Activated CD4-positive, alpha-beta memory T cell treated with anti-CD3 and anti-CD28 coated beads, Interleukin-2, amount 10 ng/mL, durations not matched to agents 7 days and 5 days (primary cell): ENCODE measurements around the gene NAV1. TPM values are rescaled to one million over a fixed set of nuclear protein-coding genes. Genes with fewer than 3 reads are reported as not detected.
"Not testable (repeated sequence)": the region's sequence is repeated elsewhere in the genome, so short reads cannot be mapped to it uniquely, and the experiment has no call there.

Experiments used
- CTCF ChIA-PET: fragments of 350-600 bp; sonication (Branson Sonifier 250); formaldehyde crosslinking; loops from one replicate; lab custom pipeline; 2021; ENCODE audit warnings: antibody characterized with exemption, inconsistent platforms; lab: Charles Lee
- POLR2A ChIA-PET: fragments of 350-600 bp; sonication (Branson Sonifier 250); formaldehyde crosslinking; loops from one replicate; lab custom pipeline; 2021; ENCODE audit warnings: antibody characterized with exemption; lab: Charles Lee
- DNase-seq: peaks from one replicate; pipeline ENCODE4 v3.0.0-alpha.2; 2020
- H3K27ac Mint-ChIP-seq: one replicate; pipeline ENCODE4 v1.8.0; 2021; ENCODE audit warnings: mild to moderate bottlenecking, mixed read lengths
- H3K27me3 Mint-ChIP-seq: one replicate; pipeline ENCODE4 v1.8.0; 2021; ENCODE audit warnings: mixed read lengths
- H3K36me3 Mint-ChIP-seq: one replicate; pipeline ENCODE4 v1.8.0; 2021; ENCODE audit warnings: low read depth, mixed read lengths
- H3K4me1 Mint-ChIP-seq: one replicate; pipeline ENCODE4 v1.8.0; 2021; ENCODE audit warnings: mixed read lengths
- H3K4me3 Mint-ChIP-seq: one replicate; pipeline ENCODE4 v1.8.0; 2021; ENCODE audit warnings: mild to moderate bottlenecking, mixed read lengths
- H3K9me3 Mint-ChIP-seq: one replicate; pipeline ENCODE4 v1.8.0; 2021; ENCODE audit warnings: mixed read lengths
- total RNA-seq, 2 experiments: library from RNA; stranded (reverse); gene quantifications; one replicate each; pipeline ENCODE4 v1.2.3, GENCODE V29; 2021

NAV1 gene
- total RNA-seq, 2 experiments from 2014 or later, result 2.8 to 3.0 TPM

GRCh38 chr1:201581371-201581770, 42.4 kb downstream of the NAV1 start:
- CTCF ChIA-PET, H3K36me3 Mint-ChIP-seq, H3K4me1 Mint-ChIP-seq, H3K27ac Mint-ChIP-seq, POLR2A ChIA-PET, H3K4me3 Mint-ChIP-seq, H3K9me3 Mint-ChIP-seq, DNase-seq: not testable (repeated sequence)
- H3K27me3 Mint-ChIP-seq, result peaks cover 22% of the 10 kb centered on the region

- CTCF ChIA-PET, result no interaction called here
- no peak overlapping the region for H3K4me3 Mint-ChIP-seq
- H3K27ac Mint-ChIP-seq, result no peak overlapping the region
- H3K27me3 Mint-ChIP-seq, result peaks cover 19% of the 10 kb centered on the region
- H3K9me3 Mint-ChIP-seq, result no peaks in the 10 kb centered on the region
- H3K36me3 Mint-ChIP-seq, result no peaks in the 10 kb centered on the region
- H3K4me1 Mint-ChIP-seq, result no peaks in the 10 kb centered on the region
- DNase-seq, result no peak
- POLR2A ChIA-PET, result no interaction called here
Observed at GRCh38 chr1:201582705-201583442, 43.9 kb downstream of the NAV1 start.

DNA sequence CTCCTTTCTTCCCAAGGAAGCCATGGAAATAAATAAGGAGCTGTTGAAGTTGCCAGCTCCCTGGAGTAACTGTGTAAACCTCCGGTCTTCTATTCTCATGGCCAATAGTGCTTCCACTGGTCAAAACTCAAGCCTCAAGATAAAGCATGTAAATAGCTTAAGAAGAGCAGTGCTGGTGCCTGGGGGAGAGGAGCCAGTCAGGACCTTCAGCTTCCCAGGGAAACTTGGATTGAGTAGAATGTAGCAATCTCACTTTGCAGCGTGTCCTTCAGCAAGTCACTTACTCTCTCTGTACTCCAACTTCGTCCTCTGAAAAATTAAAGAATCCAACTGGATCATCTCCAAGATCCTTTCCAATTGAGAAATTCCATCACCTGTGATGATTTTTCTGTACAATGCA, 44.7 kb downstream of the NAV1 start:
- no peak overlapping the region for H3K4me3 Mint-ChIP-seq
- H3K4me1 Mint-ChIP-seq, result no peaks in the 10 kb centered on the region
- H3K27me3 Mint-ChIP-seq, result peaks cover 16% of the 10 kb centered on the region
- H3K36me3 Mint-ChIP-seq, result no peaks in the 10 kb centered on the region
- ChIA-PET POLR2A (no interaction called here), CTCF (interaction anchor here (1.4 kb wide), 1 partner anchor 23 kb away, joined by 6 read pairs; no protein-coding TSS in a partner anchor)
- no peak overlapping the region for H3K27ac Mint-ChIP-seq
- no peaks in the 10 kb centered on the region for H3K9me3 Mint-ChIP-seq
- no peak for DNase-seq

DNA sequence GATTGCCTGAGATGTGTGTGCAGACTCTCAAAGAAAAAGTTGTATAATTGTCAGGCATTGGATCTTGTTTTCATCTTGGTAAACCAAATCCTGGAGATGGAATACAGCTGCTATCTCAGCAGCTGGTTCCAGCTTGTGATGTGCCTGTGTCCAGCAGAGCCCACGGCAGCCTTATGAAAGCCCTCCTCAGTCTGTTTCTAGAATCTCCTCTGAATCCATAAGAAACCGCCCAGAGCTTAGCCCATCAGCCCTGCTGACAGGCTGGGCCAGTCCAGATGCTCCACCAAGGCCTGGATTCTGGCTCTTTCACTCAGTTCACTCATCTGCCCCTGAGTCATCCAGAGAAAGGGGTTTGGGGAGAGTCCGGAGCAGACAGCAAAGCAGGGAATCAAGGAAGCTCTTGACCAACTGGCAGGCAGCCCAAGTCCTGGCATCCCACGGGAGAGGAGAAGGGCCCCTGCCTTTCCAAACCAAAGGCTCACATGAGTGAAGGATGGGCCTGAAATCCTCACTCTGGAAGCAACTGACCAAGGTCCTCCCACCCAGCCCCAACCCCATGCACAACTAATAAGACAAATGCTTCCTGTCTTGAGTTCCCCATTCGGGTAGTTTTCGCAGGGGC, 45.7 kb downstream of the NAV1 start:
- H3K4me1 Mint-ChIP-seq, result no peaks in the 10 kb centered on the region
- no peak for DNase-seq
- H3K27me3 Mint-ChIP-seq, result peaks cover 15% of the 10 kb centered on the region
- ChIA-PET CTCF (interaction anchor here (1.4 kb wide), 1 partner anchor 24 kb away, joined by 6 read pairs; no protein-coding TSS in a partner anchor), POLR2A (no interaction called here)
- no peak overlapping the region for H3K4me3 Mint-ChIP-seq
- no peaks in the 10 kb centered on the region for H3K9me3 Mint-ChIP-seq
- H3K27ac Mint-ChIP-seq, result no peak overlapping the region
- H3K36me3 Mint-ChIP-seq, result no peaks in the 10 kb centered on the region

DNA sequence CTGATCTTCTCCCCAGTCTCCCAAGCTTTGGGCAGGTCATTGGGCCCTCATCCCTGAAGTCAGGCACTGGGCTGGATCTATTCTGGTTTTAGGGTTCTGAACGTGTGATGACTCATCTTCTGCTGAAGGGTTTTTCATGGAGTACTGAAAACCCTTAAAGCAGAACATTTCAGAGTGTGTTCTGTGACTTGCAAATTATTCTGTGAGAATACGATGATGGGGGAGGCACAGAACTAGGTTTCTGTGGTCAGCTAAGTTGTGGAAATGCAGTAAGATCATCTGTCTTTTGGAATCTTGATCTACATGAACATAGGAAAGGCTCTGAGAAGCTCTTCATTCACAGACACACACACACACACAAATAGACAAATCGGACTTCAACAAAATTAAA, 46.2 kb downstream of the NAV1 start:
- CTCF ChIA-PET, result no interaction called here
- Mint-ChIP-seq H3K36me3 (no peaks in the 10 kb centered on the region), H3K4me1 (no peaks in the 10 kb centered on the region), H3K27me3 (peaks cover 15% of the 10 kb centered on the region), H3K27ac (no peak overlapping the region), H3K9me3 (no peaks in the 10 kb centered on the region), H3K4me3 (no peak overlapping the region)
- no peak for DNase-seq
- POLR2A ChIA-PET, result no interaction called here

DNA sequence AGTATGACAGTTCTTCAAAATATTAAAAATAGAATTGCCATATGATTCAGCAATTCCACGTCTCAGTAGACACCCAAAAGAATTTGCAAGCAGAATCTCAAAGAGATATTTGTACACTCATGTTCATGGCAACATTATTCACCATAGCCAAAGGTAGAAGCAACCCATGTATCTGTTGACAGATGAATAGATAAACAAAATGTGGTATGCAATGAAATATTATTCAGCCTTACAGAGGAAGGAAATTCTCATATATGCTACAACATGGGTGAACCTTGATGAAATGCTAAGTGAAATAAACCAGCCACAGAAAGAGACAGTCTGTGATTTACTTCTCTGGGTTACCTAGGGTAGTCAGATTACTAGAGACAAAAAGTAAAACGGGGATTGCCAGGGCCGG, 47.0 kb downstream of the NAV1 start:
- Mint-ChIP-seq H3K36me3 (no peaks in the 10 kb centered on the region), H3K27ac (no peak overlapping the region), H3K9me3 (no peaks in the 10 kb centered on the region), H3K27me3 (peaks cover 15% of the 10 kb centered on the region), H3K4me3 (no peak overlapping the region), H3K4me1 (no peaks in the 10 kb centered on the region)
- ChIA-PET CTCF (no interaction called here), POLR2A (no interaction called here)
- DNase-seq, result no peak

GRCh38 chr1:201586806-201587205, 47.9 kb downstream of the NAV1 start:
- no peak for DNase-seq
- no peak overlapping the region for H3K27ac Mint-ChIP-seq
- H3K9me3 Mint-ChIP-seq, result no peaks in the 10 kb centered on the region
- ChIA-PET POLR2A (no interaction called here), CTCF (no interaction called here)
- no peak overlapping the region for H3K4me3 Mint-ChIP-seq
- H3K4me1 Mint-ChIP-seq, result no peaks in the 10 kb centered on the region
- no peaks in the 10 kb centered on the region for H3K36me3 Mint-ChIP-seq
- peaks cover 15% of the 10 kb centered on the region for H3K27me3 Mint-ChIP-seq

DNA sequence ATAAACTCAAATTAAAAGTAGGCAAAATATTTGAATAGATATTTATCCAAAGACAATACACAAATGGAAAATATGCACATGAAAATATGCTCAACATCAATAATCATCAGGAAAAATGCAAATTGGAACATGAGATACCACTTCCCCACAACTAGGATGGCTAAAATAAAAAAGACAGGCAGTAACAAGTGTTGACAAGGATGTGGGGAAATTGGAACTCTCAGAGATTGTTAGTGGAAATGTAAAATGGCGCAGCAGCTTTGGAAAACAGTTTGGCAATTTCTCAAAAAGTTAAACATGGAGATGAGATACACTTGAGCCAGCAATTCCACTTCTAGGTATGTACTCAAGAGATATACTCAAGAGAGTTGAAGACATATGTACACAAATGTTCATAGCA, 48.8 kb downstream of the NAV1 start:
- POLR2A ChIA-PET, result no interaction called here
- Mint-ChIP-seq H3K9me3 (no peaks in the 10 kb centered on the region), H3K4me1 (no peaks in the 10 kb centered on the region), H3K27me3 (peaks cover 12% of the 10 kb centered on the region), H3K36me3 (no peaks in the 10 kb centered on the region), H3K27ac (no peak overlapping the region), H3K4me3 (no peak overlapping the region)
- no peak for DNase-seq
- CTCF ChIA-PET, result no interaction called here

Other genes with a start within 250 kb of the NAV1 start
- gene TNNT2, start 161.4 kb upstream of the NAV1 start, total RNA-seq, result not detected
- not detected for gene LAD1, start 139.8 kb upstream of the NAV1 start, total RNA-seq
- gene TNNI1, start 117.4 kb upstream of the NAV1 start, total RNA-seq, result not detected
- gene PHLDA3, start 69.9 kb upstream of the NAV1 start, total RNA-seq, result 10 to 100 TPM in 1 of 2 experiments, 1 to 10 TPM in 1; 9.0 to 11.4 TPM
- 10 to 100 TPM; 77.1 to 77.8 TPM for gene CSRP1, start 32.0 kb upstream of the NAV1 start, total RNA-seq